ENCODE measurements around the gene MS4A4E.
"Not testable (repeated sequence)": the region's sequence is repeated elsewhere in the genome, so short reads cannot be mapped to it uniquely, and the experiment has no call there.

MS4A4E gene

DNA sequence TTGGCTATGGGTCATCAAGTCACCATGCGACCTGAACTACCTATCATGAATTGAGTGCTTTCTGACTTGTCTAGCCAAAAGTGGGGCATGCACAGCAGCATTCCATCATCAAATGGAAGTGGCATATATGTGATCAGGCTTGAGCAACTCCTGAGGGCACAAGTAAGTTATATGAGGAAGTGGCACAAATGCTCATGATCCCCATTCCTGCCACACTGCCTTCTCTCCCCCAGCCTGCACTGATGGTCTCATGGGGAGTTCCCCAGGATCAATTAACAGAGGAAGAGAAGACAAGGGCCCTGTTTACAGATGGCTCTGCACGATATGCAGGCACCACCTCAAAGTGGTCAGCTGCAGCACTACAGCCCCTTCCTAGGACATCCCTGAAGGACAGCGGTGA lies 21.8 kb downstream of the MS4A4E start:
- no peak for DNase-seq

- no peak for DNase-seq
Observed at GRCh38 chr11:60214386-60214785, 28.6 kb downstream of the MS4A4E start.

DNA sequence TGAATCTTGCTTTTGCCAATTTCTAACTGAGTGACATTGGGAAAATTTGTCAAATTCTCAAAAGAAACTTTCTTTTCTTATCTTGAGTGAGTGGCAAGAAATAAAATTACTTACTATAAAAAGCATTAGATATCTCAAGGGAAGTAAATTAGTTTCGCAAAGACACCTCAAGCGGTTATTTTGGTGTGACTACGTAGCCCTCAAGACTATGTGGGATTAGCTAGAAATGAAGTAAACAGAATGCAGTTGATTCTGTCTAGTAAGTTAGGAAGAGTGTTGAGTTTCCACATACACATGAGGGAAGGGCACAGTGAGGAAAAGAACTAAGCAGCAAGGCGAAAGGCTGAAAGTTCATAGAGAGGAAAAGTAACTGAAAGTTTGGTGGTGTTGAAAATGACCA lies 31.7 kb downstream of the MS4A4E start:
- DNase-seq: no peak

- no peak for DNase-seq
Observed at GRCh38 chr11:60209977-60210376, 33.0 kb downstream of the MS4A4E start.

DNA sequence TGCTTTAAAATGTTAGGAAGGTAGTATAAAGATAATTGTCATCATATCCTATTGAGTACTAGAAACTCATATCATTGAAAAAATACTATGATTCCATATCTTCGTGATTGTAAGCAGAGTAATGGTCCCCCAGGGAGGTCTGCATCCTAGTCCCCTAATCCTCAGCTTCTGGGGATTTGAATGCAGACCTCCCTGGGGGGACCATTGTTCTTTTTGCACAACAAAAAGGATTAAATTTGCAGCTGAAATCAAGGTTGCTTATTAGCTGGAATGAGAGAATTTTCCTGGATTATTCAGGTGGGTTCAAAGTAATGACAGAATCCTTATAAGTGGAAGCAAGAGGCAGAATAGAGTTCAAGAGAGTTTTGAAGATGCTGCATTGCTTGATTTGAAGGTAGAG lies 34.0 kb downstream of the MS4A4E start:
- no peak for DNase-seq

DNA sequence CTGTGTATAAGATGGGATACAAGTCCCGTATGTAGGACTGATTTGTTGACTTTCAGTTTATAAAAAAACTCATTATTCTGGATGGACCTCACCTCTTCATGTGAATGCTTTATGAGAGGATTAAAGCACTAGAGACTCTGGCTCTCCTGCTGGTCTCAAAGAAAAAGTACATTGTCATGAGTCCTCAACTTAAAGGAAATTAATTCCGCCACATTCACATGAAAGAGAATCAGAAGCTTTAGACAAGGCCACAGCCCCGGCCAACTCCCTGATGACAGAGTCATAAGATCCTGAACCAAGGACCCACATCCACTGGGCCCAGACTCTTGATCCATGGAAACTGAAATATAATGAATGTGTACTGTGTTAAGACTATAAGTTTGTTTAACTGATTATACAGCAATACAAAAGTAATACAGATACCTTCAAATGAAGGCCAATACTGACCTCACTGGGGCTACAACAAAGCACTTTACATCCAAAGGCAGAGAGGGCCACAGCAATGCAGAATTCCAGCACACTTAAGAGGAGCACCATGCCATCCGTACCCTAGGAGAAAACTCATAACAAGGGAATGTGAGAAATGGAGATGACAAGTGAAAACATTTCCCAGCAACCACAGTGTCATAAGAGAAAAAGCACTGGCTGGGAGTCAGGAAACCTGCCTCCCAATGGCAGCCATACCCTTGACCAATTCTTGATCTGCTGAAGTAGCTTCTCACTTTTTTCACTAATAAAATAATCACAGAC lies 34.6 kb downstream of the MS4A4E start:
- DNase-seq: no peak

- DNase-seq: no peak
Observed at GRCh38 chr11:60206616-60207015, 36.3 kb downstream of the MS4A4E start.

DNA sequence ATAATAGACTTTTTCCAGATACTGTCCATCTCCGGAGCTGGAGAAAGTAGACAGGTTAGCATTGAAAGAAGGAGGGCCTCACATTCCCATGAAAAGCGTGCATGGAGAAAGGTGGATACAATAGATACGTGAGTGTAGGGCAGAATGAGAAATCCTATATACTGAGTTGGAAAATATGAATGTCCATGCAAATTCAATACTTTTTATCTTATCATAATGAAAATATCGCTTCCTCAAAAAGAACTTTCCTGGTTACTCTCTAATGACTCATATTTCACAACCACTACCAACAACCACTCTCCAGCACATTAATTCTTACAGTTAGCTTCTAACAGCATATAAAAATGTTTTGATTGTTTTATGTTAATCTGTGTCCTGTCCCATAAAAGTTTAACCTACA lies 38.0 kb downstream of the MS4A4E start:
- no peak for DNase-seq

GRCh38 chr11:60201334-60201733 lies 41.6 kb downstream of the MS4A4E start:
- not testable (repeated sequence) for DNase-seq

DNA sequence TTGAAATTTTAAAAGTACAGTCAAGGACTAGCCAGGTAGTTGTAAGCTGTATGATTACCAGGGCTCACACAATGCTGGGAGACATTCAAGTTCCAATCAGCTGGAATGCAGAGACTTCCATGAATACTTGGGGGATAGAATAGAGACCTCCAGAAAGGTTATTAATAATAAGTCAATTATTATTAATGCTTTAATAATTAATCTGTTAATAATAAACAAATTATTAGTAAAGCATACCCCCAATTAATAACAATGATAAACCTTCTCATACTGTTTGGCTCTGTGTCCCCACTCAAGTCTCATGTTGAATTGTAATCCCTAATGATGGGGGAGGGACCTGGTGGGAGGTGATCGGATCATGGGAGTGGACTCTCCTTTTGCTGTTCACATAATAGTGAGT lies 45.5 kb downstream of the MS4A4E start:
- no peak for DNase-seq

DNA sequence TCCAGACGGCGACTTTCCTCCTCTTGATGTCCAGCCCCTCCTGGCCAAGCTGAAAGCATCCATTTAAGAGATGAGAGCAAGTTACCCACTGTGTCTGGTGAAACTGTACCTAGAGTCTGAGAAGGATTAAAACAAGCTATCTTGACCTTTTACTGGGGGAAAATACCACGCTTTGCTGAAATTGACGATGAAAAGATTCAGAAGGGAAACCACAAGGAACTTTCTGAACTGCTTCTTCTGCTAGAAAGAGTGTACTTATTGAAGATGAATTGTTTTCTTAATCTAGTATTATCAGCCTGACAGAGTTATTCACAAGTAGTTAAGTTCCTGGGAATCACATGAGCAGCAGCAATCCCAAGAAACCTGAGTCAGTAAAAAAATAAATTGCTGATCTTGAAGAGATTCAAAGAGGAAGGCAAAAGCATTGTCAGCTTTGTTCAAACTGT lies 47.0 kb downstream of the MS4A4E start:
- no peak for DNase-seq

GRCh38 chr11:60194511-60194910 lies 48.4 kb downstream of the MS4A4E start:
- no peak for DNase-seq

DNA sequence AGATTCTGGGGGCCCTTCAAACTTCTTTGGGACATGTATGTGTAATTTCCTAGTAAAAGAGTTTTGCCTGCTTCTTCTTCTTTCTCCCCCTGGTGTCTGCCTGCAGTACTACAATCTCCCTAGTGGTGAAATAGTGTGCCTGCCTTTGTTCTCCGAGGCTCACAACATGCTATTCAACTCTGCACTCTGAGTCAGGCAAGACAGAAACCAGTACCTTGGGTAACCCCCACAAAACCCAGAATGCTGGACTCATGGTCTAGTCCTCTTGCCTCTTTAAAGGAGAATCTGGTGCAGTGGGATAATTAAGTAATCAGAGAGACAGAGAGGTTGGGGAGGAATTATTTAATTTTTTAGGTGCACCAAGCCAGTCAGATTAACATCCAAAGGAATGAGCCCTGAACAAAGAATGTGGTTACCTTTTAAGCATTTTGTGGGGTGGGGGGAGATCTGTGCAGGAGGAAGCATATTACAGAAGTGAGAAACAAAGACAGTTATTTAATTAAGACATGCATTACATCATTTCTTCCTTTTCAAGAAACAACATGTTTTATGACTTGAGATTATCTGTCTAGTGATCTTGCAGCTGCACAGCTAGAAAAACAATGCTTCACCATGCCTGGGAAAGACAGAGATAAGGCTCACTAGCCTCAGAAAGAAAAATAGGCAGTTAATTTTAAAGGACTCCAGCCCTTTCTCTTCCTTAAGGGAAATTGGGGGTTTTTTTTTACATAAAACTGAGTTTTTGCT lies 49.1 kb downstream of the MS4A4E start:
- no peak for DNase-seq

- DNase-seq: not testable (repeated sequence)
Observed at GRCh38 chr11:60192564-60192963, 50.4 kb downstream of the MS4A4E start.

DNA sequence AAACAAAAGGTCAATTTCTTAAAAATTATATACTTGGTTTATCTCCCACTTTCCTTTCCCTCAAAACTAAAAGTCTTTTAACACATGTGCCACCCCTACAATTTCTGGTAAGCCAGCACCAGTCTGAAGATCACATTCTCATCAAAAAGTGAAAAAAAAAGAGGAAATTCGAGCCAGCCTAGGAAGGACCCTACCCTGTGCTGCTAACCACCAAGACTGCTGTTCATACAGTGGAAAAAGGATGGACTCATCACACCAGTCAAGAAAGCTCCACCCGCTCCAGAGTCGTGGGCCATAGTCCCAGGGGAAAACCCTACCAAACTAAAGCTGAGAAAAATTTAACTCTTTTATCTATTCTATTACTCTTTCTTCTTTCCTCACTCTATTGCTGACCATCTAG lies 54.5 kb downstream of the MS4A4E start:
- DNase-seq: not testable (repeated sequence)

DNA sequence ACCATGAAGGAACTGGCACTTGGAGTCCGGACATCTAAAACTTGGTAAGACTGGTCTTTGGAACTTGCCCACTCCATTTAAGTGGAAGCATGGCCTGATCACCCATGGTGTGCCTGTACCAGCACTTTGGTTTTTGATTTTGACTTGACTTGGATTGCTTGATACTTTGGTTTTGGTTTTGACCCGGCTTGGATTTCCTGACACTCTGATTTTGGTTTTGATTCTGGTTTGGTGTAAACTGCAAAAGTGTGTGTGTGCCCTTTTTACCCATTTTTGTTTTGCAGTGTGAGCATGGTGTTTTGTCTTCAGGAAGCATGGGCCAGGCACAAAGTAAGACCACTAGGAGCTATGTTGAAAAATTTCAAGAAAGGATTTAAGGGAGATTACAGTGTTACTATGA lies 56.8 kb downstream of the MS4A4E start:
- not testable (repeated sequence) for DNase-seq

DNA sequence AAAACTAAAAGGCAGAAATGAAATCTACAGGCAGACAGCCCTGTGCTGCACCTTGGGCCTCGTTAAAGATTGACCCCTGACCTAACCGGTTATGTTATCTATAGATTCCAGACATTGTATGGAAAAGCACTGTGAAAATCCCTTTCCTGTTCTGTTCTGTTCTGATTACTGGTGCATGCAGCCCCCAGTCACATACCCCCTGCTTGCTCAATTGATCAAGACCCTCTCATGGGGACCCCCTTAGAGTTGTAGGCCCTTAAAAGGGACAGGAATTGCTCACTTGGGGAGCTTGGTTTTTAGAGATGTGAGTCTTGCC lies 57.5 kb downstream of the MS4A4E start:
- not testable (repeated sequence) for DNase-seq

GRCh38 chr11:60184824-60185511 lies 58.0 kb downstream of the MS4A4E start:
- no peak for DNase-seq

GRCh38 chr11:60183591-60184205 lies 59.2 kb downstream of the MS4A4E start:
- no peak for DNase-seq

DNA sequence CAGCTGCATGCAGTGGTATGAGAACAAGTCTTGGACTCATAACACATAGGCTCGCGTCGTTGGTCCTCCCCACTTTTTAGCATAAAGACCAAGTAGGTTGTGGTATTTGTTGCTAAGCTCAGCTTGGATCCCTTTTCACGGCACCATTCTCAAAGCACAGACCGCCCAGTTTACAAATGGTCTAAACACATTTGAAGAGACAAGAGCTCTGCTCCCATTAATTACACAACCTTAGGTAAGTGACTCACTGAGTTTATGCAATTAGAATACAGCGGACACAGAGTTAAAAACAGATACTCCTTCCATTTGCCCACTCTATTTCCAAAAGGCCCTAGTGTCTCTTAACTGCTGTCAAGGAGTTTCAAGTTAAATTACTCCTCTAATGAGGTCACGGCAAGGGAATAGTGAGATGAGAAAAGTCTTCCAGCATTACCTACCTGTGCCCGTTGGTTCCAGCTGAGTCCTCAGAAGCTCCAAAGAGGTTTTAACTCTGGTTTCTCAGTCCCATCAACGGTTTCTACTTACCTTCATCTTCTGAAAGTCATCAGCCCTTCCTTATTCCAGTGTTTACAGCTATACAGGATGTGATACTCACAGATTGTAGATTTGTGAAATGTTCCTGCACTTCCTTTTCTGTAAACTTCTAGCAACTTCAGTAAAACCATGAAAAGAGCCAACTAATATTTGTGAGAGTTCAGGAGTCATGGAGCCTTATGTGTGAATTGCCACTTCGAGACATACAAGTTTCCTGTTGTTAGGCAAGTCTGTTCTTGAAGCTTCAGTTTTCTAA lies 60.2 kb downstream of the MS4A4E start, which contains the start of gene MS4A6A:
Gene MS4A6A (minus strand): TSS at position 543 of the 790 bp plus-strand sequence. CDS start 1,356 bp downstream, outside the sequence.
- no peak for DNase-seq

- no peak for DNase-seq
Observed at GRCh38 chr11:60175860-60176275, 67.1 kb downstream of the MS4A4E start.

DNA sequence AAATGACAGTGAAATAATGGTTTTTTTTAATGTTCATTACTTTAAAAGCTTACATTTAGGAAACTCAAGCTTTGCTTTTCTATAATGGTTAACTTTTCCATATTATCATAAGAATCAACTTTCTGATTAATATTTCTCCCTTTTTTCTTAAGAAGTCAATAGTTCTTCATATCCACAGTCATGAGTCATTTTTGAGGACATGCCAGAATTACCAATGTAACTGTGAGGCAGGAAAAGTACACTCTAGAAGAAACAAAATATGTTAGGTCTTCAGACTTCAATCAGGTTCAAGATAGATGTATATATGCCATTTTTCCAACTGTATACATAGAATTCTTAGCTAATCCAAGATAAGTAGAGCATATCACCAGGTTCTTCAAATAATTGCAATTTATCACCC lies 70.9 kb downstream of the MS4A4E start:
- no peak for DNase-seq

- no peak for DNase-seq
Observed at GRCh38 chr11:60170566-60170965, 72.4 kb downstream of the MS4A4E start.

All from SHP77 treated with DMSO at 0.1 percent for 48 hours (cell line).